HepG2 (cell line): ENCODE results near the gene ZNF331. TPM values are rescaled to one million over a fixed set of nuclear protein-coding genes. Genes with fewer than 3 reads are reported as not detected.

Source experiments
- ATAC-seq: fragments of 200-7000 bp; cut with Tn5 transposase; 3 replicates; pipeline ENCODE4 v1.9.1; 2020; ENCODE audit warnings: mild to moderate bottlenecking, moderate library complexity
- BruUV-seq: library from RNA; stranded (reverse); fragments of 400-500 nt; replicated peaks from 2 replicates; lab custom pipeline; 2021; lab: Mats Ljungman, UMichigan
- CTCF ChIA-PET: fragments of 300-600 bp; formaldehyde crosslinking; extraction: SDS; loops from one replicate; lab custom pipeline; 2021; ENCODE audit warnings: low total read pairs, inconsistent platforms, low intra/inter-chr PET ratio; lab: Yijun Ruan, JAX
- POLR2A ChIA-PET: fragments of 350-600 bp; sonication (Branson Sonifier 250); formaldehyde crosslinking; loops from one replicate; lab custom pipeline; 2020; ENCODE audit warnings: antibody characterized with exemption, inconsistent platforms; lab: Yijun Ruan, JAX
- DNase-seq: peaks from one replicate; pipeline ENCODE4 v3.0.0-alpha.2; 2015; ENCODE audit warnings: low spot score
- FAIRE-seq: peaks from 3 replicates; lab custom pipeline; 2011; peaks lifted over from hg19 to GRCh38; lab: Jason Lieb, UNC
- H2AFZ ChIP-seq: one replicate; pipeline ENCODE4 v1.6.1; 2011; ENCODE audit warnings: low read length, inconsistent platforms
- H3K27ac ChIP-seq: fragments of 300-600 bp; 3 replicates; pipeline ENCODE4 v1.8.0; 2011; ENCODE audit warnings: mixed run types, mild to moderate bottlenecking, mixed read lengths, low read length, inconsistent platforms; ENCODE audit not compliant: insufficient read depth; ENCODE audit errors: extremely low read length
- H3K27me3 ChIP-seq, 2 experiments: fragments of 200-600 bp in 1 of 2; 2 replicates in 1 of 2; 3 replicates in 1 of 2; pipeline versions ENCODE4 v1.6.0 to v1.8.0; 2011; ENCODE audit warnings: low read length in 2 of 2, mild to moderate bottlenecking in 2 of 2, moderate library complexity in 2 of 2, inconsistent platforms in 1 of 2; ENCODE audit not compliant: insufficient read depth in 2 of 2, control insufficient read depth in 1 of 2
- H3K36me3 ChIP-seq, 2 experiments: fragments of 200-600 bp in 1 of 2; replicated peaks in 1 of 2; 2 replicates in 1 of 2; 3 replicates in 1 of 2; pipeline versions ENCODE4 v1.5.1 to v1.8.0; 2011; ENCODE audit warnings: low read length in 2 of 2, inconsistent platforms in 1 of 2; ENCODE audit not compliant: insufficient read depth in 2 of 2, control insufficient read depth in 1 of 2
- H3K4me1 ChIP-seq: 2 replicates; pipeline ENCODE4 v1.5.1; 2012; ENCODE audit warnings: low read length, inconsistent platforms; ENCODE audit not compliant: insufficient read depth
- H3K4me2 ChIP-seq: 2 replicates; pipeline ENCODE4 v1.6.0; 2011; ENCODE audit warnings: low read depth, low read length, inconsistent platforms
- H3K4me3 ChIP-seq, 3 experiments: fragments of 200-600 bp in 1 of 3; sonication (generic), shearing (Covaris generic) in 1 of 3; replicated peaks in 1 of 3; 2 replicates each; pipeline ENCODE4 v1.5.1; 2011 to 2016; ENCODE audit warnings: low read length in 3 of 3, inconsistent platforms in 2 of 3, low read depth in 2 of 3, mild to moderate bottlenecking in 2 of 3, control low read depth in 1 of 3, mixed read lengths in 1 of 3; ENCODE audit not compliant: insufficient read depth in 1 of 3
- H3K79me2 ChIP-seq: one replicate; pipeline ENCODE4 v1.6.1; 2011; ENCODE audit warnings: low read length, inconsistent platforms; ENCODE audit not compliant: insufficient read depth
- H3K9ac ChIP-seq: 2 replicates; pipeline ENCODE4 v1.6.0; 2011; ENCODE audit warnings: mild to moderate bottlenecking, low read depth, low read length, inconsistent platforms; ENCODE audit not compliant: insufficient read depth
- H3K9me3 ChIP-seq: 2 replicates; pipeline ENCODE4 v1.5.1; 2012; ENCODE audit warnings: mild to moderate bottlenecking, low read length
- H4K20me1 ChIP-seq: 2 replicates; pipeline ENCODE4 v1.6.0; 2011; ENCODE audit warnings: inconsistent platforms, mild to moderate bottlenecking, low read length, moderate library complexity; ENCODE audit not compliant: insufficient read depth
- CAMTA2 ChIP-seq: sonication (generic); formaldehyde crosslinking; IDR thresholded peaks from 2 replicates; pipeline ENCODE4 v1.4.0; 2020; ENCODE audit warnings: mild to moderate bottlenecking, missing genetic modification reagents, borderline replicate concordance
- MAFG ChIP-seq: sonication (generic); formaldehyde crosslinking; IDR thresholded peaks from 2 replicates; pipeline ENCODE4 v1.5.1; 2020; ENCODE audit warnings: mild to moderate bottlenecking, missing genetic modification reagents
- MTF2 ChIP-seq: sonication (generic); formaldehyde crosslinking; IDR thresholded peaks from 2 replicates; pipeline ENCODE4 v1.5.0; 2020; ENCODE audit warnings: missing genetic modification reagents, borderline replicate concordance
- RFX1 ChIP-seq: fragments of 450-650 bp; IDR thresholded peaks from 2 replicates; pipeline ENCODE4 v1.6.1; 2017
- SNAPC2 ChIP-seq: sonication (generic); formaldehyde crosslinking; IDR thresholded peaks from 2 replicates; pipeline ENCODE4 v1.8.1; 2022; ENCODE audit warnings: mild to moderate bottlenecking, missing genetic modification reagents
- SRF ChIP-seq: IDR thresholded peaks from 2 replicates; pipeline ENCODE4 v1.6.1; 2011; ENCODE audit warnings: mild to moderate bottlenecking, low read depth, low read length, moderate library complexity
- ZFP36L1 ChIP-seq: sonication (generic); formaldehyde crosslinking; IDR thresholded peaks from 2 replicates; pipeline ENCODE4 v1.8.0; 2022; ENCODE audit warnings: mild to moderate bottlenecking, missing genetic modification reagents, moderate library complexity
- ZNF136 ChIP-seq: sonication (generic); formaldehyde crosslinking; IDR thresholded peaks from 2 replicates; pipeline ENCODE4 v1.8.1; 2022; ENCODE audit warnings: low read depth, mild to moderate bottlenecking, moderate library complexity, missing genetic modification reagents
- ZNF441 ChIP-seq: sonication (generic); formaldehyde crosslinking; IDR thresholded peaks from 2 replicates; pipeline ENCODE4 v1.7.0; 2021; ENCODE audit warnings: missing genetic modification reagents, borderline replicate concordance
- ZNF552 ChIP-seq: sonication (generic); formaldehyde crosslinking; IDR thresholded peaks from 2 replicates; pipeline ENCODE4 v1.9.0; 2022; ENCODE audit warnings: missing genetic modification reagents, mild to moderate bottlenecking, borderline replicate concordance
- ZNF605 ChIP-seq: sonication (generic); formaldehyde crosslinking; IDR thresholded peaks from 2 replicates; pipeline ENCODE4 v1.8.0; 2022; ENCODE audit warnings: mild to moderate bottlenecking, missing genetic modification reagents
- ZNF703 ChIP-seq: sonication (generic); formaldehyde crosslinking; IDR thresholded peaks from 2 replicates; pipeline ENCODE4 v1.5.1; 2020; ENCODE audit warnings: missing genetic modification reagents, mild to moderate bottlenecking, moderate library complexity, borderline replicate concordance
- ZNF768 ChIP-seq: sonication (generic); formaldehyde crosslinking; IDR thresholded peaks from 2 replicates; pipeline ENCODE4 v1.4.0; 2020; ENCODE audit warnings: missing genetic modification reagents
- WGBS: methylation state at CpG from one replicate; pipeline ENCODE4 v1.1.6; 2017; ENCODE audit warnings: low lambda C conversion rate; 5-methylcytosine and 5-hydroxymethylcytosine counted together
- in situ Hi-C: cut with HindIII; loops from 2 replicates; pipeline ENCODE4 v1.10.0; 2017; ENCODE audit warnings: low pct_unique_long_range_greater_than_20kb; ENCODE audit not compliant: extremely low pct_ligation_motif_present
- intact Hi-C: fragments of 100-400 bp; cut with micrococcal nuclease; formaldehyde crosslinking; loops from one replicate; pipeline ENCODE4 v1.10.0; 2022; ENCODE audit not compliant: unreplicated experiment
- polyA plus RNA-seq, 8 experiments: library from polyadenylated mRNA; depleted of rRNA in 3 of 8; stranded (reverse) in 7 of 8; unstranded in 1 of 8; fragments of >200 nt; fragmentation: Illumina TruSeq in 4 of 8; extraction: Trizol in 4 of 8; gene quantifications; 2 replicates each; pipeline versions ENCODE4 v1.2.1 to v1.2.3, GENCODE V29; 2011 to 2016; ENCODE audit warnings: low read depth in 4 of 8, missing spikeins in 1 of 8, mixed read lengths in 1 of 8; ENCODE audit not compliant: insufficient read depth in 1 of 8
- total RNA-seq, 5 experiments: library from RNA; depleted of rRNA; stranded (reverse); fragments of >200 nt; fragmentation: Illumina TruSeq; extraction: Trizol; gene quantifications; 2 replicates each; pipeline ENCODE4 v1.2.3, GENCODE V29; 2016; ENCODE audit warnings: low read depth in 1 of 5

The ZNF331 gene
- total and polyA plus RNA-seq, 2 of the 13 experiments (the other 11 are each of a cell fraction or from before 2014, with no cell fraction given), result 8.2 to 13.3 TPM

- intact Hi-C loops (no loop called here), in situ Hi-C loops (no loop called here)
- ATAC-seq, result no peak
- Histone ChIP-seq H3K79me2 (peaks cover 17% of the 10 kb centered on the region), H3K36me3 (peaks cover 2 to 10% of the 10 kb centered on the region in 2 experiments; a peak in 4 of 5 replicates), H2AFZ (no peak overlapping the region), H3K4me2 (no peak overlapping the region), H3K4me1 (no peaks in the 10 kb centered on the region), H3K4me3 (no peak overlapping the region), H3K27ac (no peak overlapping the region), H3K9me3 (no peaks in the 10 kb centered on the region), H3K9ac (no peak overlapping the region), H4K20me1 (no peaks in the 10 kb centered on the region), H3K27me3 (no peaks in the 10 kb centered on the region)
- TF ChIP-seq ZNF136 (no peak), SNAPC2 (no peak), MAFG (no peak), ZNF441 (CRISPR knock-in tag) (no peak), RFX1 (no peak), MTF2 (no peak), ZNF703 (CRISPR knock-in tag) (no peak), ZFP36L1 (CRISPR knock-in tag) (no peak), CAMTA2 (CRISPR knock-in tag) (no peak), ZNF768 (no peak), SRF (no peak), ZNF552 (CRISPR knock-in tag) (no peak), ZNF605 (CRISPR knock-in tag) (no peak)
- CTCF ChIA-PET, result no interaction called here
- BruUV-seq, result no TSS peak
- DNase-seq, result no peak
- WGBS, result 95% methylated on average over 12 of the region's 13 CpGs
- POLR2A ChIA-PET, result no interaction called here
- no peak for FAIRE-seq
Measured at GRCh38 chr19:53555352-53555751, 17.4 kb downstream of the ZNF331 start.
